ENCODE results near the gene C20orf141.

GRCh38 chr20:2783908-2784566 lies 30.8 kb upstream of the C20orf141 start:
- TF ChIP-seq GATA2 (IDR thresholded peaks at IDR 0.05; ENCODE audit: low read depth, low read length) (no peak), GATA3 (IDR thresholded peaks at IDR 0.05; ENCODE audit: low read depth, low read length) (no peak)

Measured in SH-SY5Y (cell line).